ENCODE results near the gene TCOF1. TPM values are rescaled to one million over a fixed set of nuclear protein-coding genes. Genes with fewer than 3 reads are reported as not detected.

The TCOF1 gene
- total RNA-seq, 4 donors from 2014 or later, result 17.5 to 36.5 (median 20.3) TPM

DNA sequence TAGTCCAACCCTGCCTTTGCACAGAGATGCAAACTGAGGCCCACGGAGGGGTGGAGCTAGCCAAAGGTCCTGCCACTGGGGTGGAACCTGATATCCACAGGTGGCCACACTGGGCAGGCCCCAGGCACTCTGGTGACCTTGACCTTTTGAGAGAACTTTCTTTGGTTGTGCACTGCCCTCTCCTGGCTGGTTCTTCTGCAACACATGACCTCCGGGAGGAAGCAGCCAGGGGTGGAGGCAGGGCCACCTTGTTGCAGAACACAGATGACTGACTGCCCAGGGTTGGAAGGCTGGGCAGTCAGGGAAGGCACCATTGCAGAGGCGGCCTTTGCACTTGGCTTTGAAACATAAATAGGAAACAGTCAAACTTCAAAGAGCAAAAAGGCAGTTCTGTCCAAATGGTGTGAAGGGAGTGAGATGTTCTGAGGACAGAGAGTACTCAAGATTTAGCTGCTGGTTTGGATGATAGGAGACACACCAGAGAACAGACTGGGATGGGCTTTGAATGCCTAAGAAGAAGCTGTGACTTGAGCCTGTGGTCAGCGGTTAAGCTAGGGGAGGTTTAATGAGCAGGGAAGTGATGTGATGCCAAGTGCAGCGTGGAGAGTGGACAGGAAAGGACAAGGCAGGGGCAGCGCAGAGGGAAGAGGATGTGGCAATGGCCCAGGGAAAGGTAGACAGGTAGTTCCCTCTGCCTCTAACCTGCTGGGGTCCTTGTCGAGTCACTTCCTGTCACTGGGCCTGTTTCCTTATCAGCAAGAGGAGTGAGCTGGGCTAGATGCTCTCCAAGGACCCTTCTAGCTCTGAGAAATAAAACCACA, 6.8 kb upstream of the TCOF1 start:
- TF ChIP-seq, protein P1, sequence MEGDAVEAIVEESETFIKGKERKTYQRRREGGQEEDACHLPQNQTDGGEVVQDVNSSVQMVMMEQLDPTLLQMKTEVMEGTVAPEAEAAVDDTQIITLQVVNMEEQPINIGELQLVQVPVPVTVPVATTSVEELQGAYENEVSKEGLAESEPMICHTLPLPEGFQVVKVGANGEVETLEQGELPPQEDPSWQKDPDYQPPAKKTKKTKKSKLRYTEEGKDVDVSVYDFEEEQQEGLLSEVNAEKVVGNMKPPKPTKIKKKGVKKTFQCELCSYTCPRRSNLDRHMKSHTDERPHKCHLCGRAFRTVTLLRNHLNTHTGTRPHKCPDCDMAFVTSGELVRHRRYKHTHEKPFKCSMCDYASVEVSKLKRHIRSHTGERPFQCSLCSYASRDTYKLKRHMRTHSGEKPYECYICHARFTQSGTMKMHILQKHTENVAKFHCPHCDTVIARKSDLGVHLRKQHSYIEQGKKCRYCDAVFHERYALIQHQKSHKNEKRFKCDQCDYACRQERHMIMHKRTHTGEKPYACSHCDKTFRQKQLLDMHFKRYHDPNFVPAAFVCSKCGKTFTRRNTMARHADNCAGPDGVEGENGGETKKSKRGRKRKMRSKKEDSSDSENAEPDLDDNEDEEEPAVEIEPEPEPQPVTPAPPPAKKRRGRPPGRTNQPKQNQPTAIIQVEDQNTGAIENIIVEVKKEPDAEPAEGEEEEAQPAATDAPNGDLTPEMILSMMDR (IDR thresholded peaks at IDR 0.05), result no peak
- ATAC-seq (ENCODE audit: low FRiP score), result peak; percentile 63
- peak; percentile 47 for DNase-seq (ENCODE audit: low spot score)

DNA sequence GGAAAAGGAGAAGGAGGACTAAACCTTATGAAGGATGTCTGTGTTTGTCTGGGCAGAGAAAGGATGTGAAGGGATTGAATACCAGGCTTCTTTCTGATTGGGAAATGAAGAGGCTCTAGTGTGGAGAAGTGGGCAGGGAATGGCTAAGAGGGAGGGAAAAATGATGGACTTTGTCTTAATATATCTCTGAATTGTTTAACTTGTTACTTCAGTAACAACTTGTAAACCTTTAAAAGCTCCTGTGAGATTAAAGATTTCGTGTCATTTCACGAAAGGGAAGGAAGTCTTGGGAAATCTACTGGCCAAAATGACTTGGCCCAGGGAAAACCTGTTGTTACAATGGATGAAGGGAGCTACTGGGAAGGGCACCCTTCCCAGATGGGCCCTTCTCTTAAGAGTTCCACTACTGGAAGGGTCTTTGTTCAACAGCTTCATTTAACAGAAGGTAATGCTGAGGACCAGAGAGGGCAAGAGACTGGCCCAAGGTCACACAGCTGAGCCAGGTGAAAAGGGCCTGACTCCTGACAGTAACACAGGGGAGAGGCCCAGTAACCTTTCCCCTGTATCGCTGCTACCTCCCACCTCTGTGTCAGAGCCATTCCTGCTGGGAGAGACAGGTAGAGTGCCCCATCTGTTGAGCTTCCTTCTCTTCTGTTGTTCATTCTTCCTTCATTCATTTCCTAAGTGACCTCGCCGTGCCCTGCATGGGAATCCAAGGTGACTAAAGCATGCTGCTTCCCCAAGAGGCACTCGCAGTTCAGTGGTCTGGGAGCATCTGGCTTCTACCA, 5.1 kb upstream of the TCOF1 start:
- DNase-seq (ENCODE audit: low spot score) (no peak), ATAC-seq (ENCODE audit: low FRiP score) (no peak)
- TF ChIP-seq, protein P1 (IDR thresholded peaks at IDR 0.05), result no peak

DNA sequence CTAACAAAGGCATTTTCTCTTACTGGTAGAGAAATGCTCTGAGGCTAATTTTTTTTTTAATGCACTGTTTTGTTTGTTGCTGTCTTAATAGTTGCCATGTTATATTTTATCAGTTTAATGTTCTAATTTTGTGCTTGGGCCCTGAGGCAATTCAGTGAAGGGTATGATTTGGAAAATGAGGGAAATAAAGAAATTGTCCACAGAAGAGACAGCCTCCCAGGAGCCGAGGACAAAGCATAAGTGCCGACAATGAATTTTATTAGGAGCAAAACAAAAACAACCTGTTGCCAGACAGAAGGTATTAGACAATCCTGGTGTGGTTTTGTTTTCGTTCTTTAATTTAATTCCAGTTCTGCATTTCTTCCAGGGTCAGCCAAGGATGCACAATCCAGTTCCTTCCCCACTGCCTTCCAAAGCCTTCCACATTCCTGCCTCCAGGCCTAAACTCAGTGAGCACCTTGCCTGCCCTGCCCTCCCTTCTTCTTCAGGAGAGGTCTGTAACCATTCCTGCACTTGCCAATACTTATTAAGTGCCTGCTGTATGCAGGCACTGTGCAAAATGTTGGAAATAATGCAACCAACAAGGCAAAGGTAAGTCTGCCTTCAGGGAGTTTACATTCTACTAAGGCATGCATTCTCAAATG, 4.3 kb upstream of the TCOF1 start:
- TF ChIP-seq, protein P1 (IDR thresholded peaks at IDR 0.05), result no peak
- ATAC-seq (ENCODE audit: low FRiP score) (no peak), DNase-seq (ENCODE audit: low spot score) (no peak)

DNA sequence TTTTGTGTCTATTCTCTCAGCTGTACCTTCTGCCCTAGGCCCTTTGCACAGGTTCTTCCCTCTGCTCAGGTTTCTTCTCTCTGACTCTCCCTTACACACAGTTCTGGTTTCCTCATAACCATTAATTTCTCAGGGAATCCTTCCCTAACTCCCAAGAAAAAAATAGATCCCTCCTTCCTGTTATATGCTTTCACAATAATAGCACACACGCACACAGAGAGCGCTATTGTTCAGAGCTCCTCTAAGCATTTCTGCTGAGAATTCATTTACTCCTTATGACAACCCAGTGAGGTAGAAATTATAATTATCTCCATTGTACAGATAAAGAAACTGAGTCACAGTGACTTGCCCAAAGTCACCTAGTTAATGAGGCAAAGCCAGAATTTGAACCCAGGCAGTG, 1.7 kb upstream of the TCOF1 start:
- ATAC-seq (ENCODE audit: low FRiP score), result no peak
- no peak for DNase-seq (ENCODE audit: low spot score)
- TF ChIP-seq, protein P1 (IDR thresholded peaks at IDR 0.05), result no peak

DNA sequence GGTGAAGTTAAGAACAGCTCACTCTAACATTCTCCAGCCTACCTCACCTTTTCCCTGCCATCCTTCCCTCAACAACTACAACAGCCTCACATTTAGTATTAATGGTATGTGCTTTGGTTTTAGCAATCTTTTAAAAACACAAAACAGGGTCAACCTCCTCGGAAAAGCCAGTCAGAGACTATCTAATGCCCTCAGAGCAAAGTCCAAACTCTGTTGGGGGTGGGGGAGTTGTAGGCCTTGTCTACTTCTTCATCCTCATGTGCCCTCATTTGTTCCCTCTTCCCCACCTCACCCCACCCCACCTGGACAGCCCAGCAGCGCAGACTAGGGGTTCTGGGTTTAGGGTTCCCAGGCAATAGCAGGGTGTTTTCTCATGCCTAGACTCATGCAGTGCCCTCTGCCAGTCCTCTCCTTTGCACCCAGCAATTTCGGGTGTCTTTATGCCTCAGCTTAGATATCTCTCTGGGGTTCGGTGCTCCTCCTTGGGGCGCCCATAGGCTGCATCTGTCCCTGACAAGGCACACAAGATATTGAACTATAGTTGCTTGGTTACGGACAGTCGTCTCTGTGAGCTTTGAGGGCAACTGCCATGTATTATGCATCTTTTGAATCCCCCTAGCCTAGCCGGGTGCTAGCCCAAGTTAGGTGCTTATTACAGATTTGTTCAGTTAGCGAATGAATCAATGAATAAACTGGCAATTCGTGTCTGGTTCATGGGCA, 762 bp upstream of the TCOF1 start:
- TF ChIP-seq, protein P1 (IDR thresholded peaks at IDR 0.05), result no peak
- ATAC-seq (ENCODE audit: low FRiP score), result no peak
- no peak for DNase-seq (ENCODE audit: low spot score)

DNA sequence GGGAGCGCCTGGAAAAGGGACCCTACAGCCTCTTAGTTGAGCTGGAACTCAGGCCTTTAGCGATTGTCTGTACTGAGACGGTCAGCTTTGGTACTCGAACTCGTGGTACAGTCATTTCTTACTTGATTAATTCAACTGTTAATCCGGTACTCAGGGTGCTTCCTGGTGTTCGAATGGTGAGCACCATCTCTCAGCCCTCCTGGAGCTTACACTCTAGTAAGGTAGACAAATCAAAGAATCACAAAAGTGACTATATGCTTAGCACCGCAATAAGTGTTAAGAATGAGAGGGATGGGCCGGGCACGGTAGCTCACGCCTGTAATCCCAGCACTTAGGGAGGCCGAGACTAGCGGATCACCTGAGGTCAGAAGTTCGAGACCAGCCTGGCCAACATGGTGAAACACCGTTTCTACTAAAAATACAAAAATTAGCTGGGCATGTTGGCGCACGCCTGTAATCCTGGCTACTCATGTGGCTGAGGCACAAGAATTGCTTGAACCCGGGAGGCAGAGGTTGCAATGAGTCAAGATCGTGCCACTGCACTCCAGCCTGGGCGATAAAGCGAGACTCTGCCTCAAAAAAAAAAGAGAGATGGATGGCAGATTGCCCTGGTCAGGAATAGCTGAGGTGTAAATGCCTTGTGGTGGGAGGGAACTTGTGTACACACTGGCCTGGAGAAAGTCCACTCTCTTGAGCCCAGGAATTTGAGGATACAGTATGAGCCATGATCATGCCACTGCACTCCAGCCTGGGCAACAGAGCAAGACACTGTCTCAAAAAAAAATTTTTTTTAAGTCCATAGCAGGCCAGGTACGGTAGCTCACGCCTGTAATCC, 981 bp downstream of the TCOF1 start:
- ATAC-seq (ENCODE audit: low FRiP score), result no peak
- TF ChIP-seq, protein P1 (IDR thresholded peaks at IDR 0.05), result no peak
- DNase-seq (ENCODE audit: low spot score), result no peak

Data from omental fat pad (tissue), 4 donors.